GM18861 (cell line): ENCODE data around the gene SUCLG1.
"Not testable (repeated sequence)": the region's sequence is repeated elsewhere in the genome, so short reads cannot be mapped to it uniquely, and the experiment has no call there.

Source experiments
- ATAC-seq: cut with Tn5 transposase; IDR thresholded peaks from one replicate; pipeline ENCODE4 v1.9.1; 2021; ENCODE audit not compliant: unreplicated experiment

SUCLG1 gene

GRCh38 chr2:84459018-84459943 is at the start of gene SUCLG1:
Gene SUCLG1 (minus strand): TSS chr2:84459280. CDS start chr2:84459269, 11 bp downstream.
- peak; percentile 92 for ATAC-seq

GRCh38 chr2:84498150-84498799 is 39.2 kb upstream of the SUCLG1 start:
- ATAC-seq, result no peak

GRCh38 chr2:84497285-84497684 is 38.2 kb upstream of the SUCLG1 start:
- ATAC-seq, result no peak

GRCh38 chr2:84496386-84496785 is 37.3 kb upstream of the SUCLG1 start:
- no peak for ATAC-seq

- peak; percentile 69 for ATAC-seq
These were observed 36.6 kb upstream of the SUCLG1 start for GRCh38 chr2:84495539-84496146.

GRCh38 chr2:84494070-84494469 is 35.0 kb upstream of the SUCLG1 start:
- no peak for ATAC-seq

GRCh38 chr2:84493514-84493913 is 34.4 kb upstream of the SUCLG1 start:
- ATAC-seq, result no peak

- ATAC-seq, result no peak
These were observed 33.5 kb upstream of the SUCLG1 start for GRCh38 chr2:84492571-84492970.

- ATAC-seq, result no peak
These were observed 32.7 kb upstream of the SUCLG1 start for GRCh38 chr2:84491741-84492140.

GRCh38 chr2:84491256-84491655 is 32.2 kb upstream of the SUCLG1 start:
- no peak for ATAC-seq

GRCh38 chr2:84487298-84487996 is 28.4 kb upstream of the SUCLG1 start:
- ATAC-seq, result no peak

GRCh38 chr2:84486441-84487115 is 27.5 kb upstream of the SUCLG1 start:
- no peak for ATAC-seq

GRCh38 chr2:84483320-84483719 is 24.2 kb upstream of the SUCLG1 start:
- no peak for ATAC-seq

- ATAC-seq, result no peak
These were observed 23.5 kb upstream of the SUCLG1 start for GRCh38 chr2:84482603-84483002.

GRCh38 chr2:84481702-84482101 is 22.6 kb upstream of the SUCLG1 start:
- no peak for ATAC-seq

- ATAC-seq, result no peak
These were observed 19.8 kb upstream of the SUCLG1 start for GRCh38 chr2:84478867-84479266.

GRCh38 chr2:84477886-84478285 is 18.8 kb upstream of the SUCLG1 start:
- no peak for ATAC-seq

- ATAC-seq, result no peak
These were observed 15.1 kb upstream of the SUCLG1 start for GRCh38 chr2:84474176-84474575.

- ATAC-seq, result no peak
These were observed 13.9 kb upstream of the SUCLG1 start for GRCh38 chr2:84472856-84473565.

GRCh38 chr2:84472423-84472822 is 13.3 kb upstream of the SUCLG1 start:
- ATAC-seq, result not testable (repeated sequence)
